PC-3 (cell line): ENCODE results near the gene MAGI1.

Experiments used
- EZH2 ChIP-seq: fragments of 300-600 bp; sonication (generic); IDR thresholded peaks from one replicate; pipeline ENCODE4 v1.6.1; 2017; ENCODE audit warnings: antibody characterized with exemption, mild to moderate bottlenecking, low read length; ENCODE audit not compliant: unreplicated experiment
- EZH2phosphoT487 ChIP-seq: fragments of 300-600 bp; sonication (generic); IDR thresholded peaks from 2 replicates; pipeline ENCODE4 v1.6.1; 2018; ENCODE audit warnings: mild to moderate bottlenecking, antibody characterized with exemption, low read length, borderline replicate concordance
- TF ChIP-seq, protein P1 (sequence below): fragments of 300-600 bp; sonication (generic); conservative IDR thresholded peaks from 2 replicates; pipeline ENCODE4 v1.5.1; 2017; ENCODE audit warnings: antibody characterized with exemption, low read depth, mild to moderate bottlenecking, low read length

DNA sequence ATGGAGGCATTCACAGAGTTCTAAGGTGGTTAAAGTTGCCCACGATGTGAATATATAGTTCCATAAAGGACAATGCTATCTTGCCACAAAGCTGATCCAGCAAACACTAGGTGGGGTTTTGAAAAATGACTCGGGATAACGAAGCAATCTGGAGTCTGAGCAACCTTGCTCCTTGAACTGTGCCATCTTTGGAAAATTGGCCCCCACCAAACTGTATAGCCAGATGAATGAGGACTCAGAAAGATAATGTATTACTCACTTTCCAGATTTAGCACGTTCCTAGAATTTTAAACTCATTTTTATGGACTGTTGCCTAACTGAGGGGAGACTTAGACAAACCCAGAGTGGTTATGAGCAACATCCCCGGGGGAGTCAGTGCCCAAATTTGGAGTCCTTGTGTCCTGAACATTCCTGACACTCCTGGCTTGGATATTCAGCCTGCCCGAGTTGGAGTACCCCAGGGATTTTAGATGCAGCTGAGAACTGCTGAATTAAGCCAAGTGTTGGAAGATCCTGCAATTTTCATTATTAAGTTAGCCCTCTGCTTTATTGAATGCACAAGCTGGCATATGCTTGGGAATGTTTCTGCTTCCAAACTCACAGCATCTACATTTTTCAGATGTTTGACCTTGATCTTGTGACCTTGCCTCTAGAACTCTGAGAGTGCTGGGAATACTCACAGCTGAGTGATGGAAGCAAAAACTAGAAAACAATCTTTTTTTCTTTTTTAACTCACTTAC lies 8.8 kb upstream of the MAGI1 start:
- TF ChIP-seq, protein P1, sequence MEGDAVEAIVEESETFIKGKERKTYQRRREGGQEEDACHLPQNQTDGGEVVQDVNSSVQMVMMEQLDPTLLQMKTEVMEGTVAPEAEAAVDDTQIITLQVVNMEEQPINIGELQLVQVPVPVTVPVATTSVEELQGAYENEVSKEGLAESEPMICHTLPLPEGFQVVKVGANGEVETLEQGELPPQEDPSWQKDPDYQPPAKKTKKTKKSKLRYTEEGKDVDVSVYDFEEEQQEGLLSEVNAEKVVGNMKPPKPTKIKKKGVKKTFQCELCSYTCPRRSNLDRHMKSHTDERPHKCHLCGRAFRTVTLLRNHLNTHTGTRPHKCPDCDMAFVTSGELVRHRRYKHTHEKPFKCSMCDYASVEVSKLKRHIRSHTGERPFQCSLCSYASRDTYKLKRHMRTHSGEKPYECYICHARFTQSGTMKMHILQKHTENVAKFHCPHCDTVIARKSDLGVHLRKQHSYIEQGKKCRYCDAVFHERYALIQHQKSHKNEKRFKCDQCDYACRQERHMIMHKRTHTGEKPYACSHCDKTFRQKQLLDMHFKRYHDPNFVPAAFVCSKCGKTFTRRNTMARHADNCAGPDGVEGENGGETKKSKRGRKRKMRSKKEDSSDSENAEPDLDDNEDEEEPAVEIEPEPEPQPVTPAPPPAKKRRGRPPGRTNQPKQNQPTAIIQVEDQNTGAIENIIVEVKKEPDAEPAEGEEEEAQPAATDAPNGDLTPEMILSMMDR: no peak
- no peak for TF ChIP-seq EZH2phosphoT487
- no peak for TF ChIP-seq EZH2
